HG03045 (cell line): ENCODE measurements around the gene ITPK1.

Experiments
- ATAC-seq: cut with Tn5 transposase; IDR thresholded peaks from one replicate; pipeline ENCODE4 v1.9.1; 2021; ENCODE audit warnings: mild to moderate bottlenecking, moderate library complexity; ENCODE audit not compliant: unreplicated experiment

Gene ITPK1

GRCh38 chr14:92928961-92929688 lies 186.6 kb downstream of the ITPK1 start:
- ATAC-seq: no peak

DNA sequence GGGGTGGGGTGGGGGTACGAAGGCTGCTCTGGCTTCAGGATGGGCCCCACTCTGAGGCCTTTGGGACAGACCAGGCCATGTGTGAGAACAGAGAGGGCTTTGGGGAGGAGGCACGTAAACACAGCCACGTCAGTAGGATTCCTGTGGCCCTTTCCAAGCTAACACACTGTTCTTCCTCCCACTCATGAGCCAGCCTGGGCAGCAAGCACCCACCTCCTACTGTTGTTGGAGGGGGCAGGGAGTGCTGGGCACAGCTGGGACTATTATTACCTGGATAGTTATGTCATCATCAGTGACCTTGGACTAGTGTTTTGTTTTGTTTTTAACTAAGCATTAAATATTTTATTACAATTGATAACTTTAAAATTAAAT lies 187.5 kb downstream of the ITPK1 start:
- ATAC-seq: no peak

GRCh38 chr14:92927349-92928257 lies 188.1 kb downstream of the ITPK1 start:
- ATAC-seq: no peak

DNA sequence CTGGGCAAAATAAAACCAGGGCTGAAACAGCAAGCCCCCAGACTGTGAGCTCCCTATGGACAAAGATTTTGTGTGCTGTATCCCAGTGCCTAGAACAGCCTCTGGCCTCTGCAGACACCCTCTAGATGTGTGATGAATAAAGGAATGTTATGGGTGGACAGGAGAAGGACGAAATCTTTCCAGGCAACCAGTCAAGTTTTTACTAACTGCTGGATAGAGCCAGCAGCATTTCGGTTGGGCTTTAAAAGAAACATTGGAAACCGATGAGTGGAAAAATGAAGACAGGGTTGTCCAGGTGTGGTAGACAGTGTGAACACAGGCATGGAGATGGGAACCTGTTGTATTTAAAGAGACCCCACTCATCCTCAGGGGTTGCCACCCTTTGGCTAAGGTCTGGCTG lies 188.8 kb downstream of the ITPK1 start:
- no peak for ATAC-seq

- no peak for ATAC-seq
Observed at GRCh38 chr14:92926180-92926845, 189.4 kb downstream of the ITPK1 start.

- ATAC-seq: no peak
Observed at GRCh38 chr14:92925446-92925845, 190.3 kb downstream of the ITPK1 start.

DNA sequence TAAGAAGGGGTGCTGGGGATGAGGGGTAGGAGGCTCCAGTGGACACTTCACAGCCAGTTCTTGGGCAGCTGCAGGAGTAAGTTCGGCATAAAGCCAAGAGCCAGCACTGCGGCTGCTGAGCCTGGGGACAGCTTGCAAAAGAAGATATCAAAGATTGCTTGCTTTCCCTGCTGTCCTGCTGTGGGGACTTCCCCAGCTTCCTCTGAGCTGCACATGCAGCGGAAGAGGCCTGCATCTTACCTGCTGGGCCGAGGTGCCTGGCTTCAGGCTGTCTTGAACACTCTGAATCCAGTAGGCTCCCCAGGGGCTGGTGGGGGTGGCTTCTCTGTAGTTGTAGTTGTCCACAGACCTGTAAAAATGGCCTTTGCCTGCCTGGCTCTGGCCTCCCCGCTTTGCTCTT lies 191.5 kb downstream of the ITPK1 start:
- ATAC-seq: no peak

DNA sequence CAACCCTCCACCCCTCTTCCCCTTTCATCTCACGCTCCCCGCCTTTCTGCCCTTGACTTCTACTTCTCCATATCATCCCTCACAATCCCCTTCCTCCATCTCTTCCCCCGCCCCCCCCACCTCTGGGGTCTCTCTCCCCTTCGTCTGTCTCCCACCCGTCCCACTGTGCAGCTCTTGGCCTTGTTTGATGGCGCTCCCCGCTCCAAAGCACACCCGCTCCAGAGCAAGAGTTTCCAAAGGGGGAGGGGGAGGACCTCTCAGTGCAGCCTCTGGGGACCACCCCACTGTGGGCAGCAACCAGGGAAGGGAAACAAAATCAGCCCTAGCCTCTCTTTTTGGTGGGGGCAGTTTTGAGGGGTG lies 192.0 kb downstream of the ITPK1 start:
- ATAC-seq: no peak

GRCh38 chr14:92922883-92923743 lies 192.6 kb downstream of the ITPK1 start, which contains the start of gene CHGA:
CHGA (plus strand) TSS chr14:92923150; CDS start chr14:92923360, 210 bp downstream.
- ATAC-seq: no peak

DNA sequence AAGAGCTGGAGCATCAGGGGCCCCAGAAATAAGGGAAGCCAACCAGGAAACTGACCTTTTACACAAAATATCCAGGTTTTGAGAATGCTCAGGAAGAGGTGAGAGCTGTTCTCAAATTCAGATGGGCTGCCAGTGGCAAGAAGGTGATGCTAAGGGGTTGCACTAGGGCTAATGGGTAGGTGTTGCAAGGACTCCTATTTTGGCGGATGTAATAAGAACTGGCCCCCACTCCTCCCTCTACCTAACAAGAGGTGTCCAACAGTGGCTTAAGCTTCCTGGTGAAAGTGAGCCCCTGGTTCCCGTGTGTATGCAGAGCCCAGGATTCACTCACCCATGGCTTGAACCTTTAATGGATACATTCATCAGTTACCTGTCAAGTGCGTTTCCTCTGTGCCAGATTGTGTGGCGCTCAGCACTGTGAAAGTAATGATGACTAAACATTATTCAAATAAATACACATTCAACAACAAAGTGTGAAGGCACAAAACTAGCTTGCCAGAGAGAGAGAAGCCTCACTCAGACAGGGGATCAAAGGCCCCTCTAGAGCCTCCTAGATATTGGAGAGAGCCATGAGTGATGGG lies 193.5 kb downstream of the ITPK1 start:
- ATAC-seq: no peak

GRCh38 chr14:92920001-92920400 lies 195.7 kb downstream of the ITPK1 start:
- ATAC-seq: no peak

GRCh38 chr14:92917956-92918355 lies 197.8 kb downstream of the ITPK1 start:
- ATAC-seq: no peak

GRCh38 chr14:92917041-92917940 lies 198.4 kb downstream of the ITPK1 start:
- ATAC-seq: no peak

DNA sequence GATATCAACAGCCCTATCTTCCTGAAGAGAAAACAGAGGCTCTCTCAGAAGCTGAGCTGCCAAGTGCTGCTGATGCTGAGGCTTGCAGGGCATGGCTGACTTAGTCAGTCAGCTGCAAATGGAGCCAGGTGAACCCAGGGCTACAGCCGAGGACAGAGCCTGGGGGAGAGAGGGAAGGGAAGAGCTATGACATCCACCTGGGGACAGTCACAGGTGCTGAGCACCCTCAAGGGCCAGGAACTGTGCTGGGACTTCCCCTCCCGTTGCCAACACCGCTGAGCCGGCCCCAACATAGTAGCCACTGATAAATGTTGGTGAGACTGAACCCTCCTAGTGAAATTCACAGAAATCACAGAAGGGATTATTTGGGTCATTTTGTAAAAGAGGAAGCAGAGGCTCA lies 199.5 kb downstream of the ITPK1 start:
- no peak for ATAC-seq

DNA sequence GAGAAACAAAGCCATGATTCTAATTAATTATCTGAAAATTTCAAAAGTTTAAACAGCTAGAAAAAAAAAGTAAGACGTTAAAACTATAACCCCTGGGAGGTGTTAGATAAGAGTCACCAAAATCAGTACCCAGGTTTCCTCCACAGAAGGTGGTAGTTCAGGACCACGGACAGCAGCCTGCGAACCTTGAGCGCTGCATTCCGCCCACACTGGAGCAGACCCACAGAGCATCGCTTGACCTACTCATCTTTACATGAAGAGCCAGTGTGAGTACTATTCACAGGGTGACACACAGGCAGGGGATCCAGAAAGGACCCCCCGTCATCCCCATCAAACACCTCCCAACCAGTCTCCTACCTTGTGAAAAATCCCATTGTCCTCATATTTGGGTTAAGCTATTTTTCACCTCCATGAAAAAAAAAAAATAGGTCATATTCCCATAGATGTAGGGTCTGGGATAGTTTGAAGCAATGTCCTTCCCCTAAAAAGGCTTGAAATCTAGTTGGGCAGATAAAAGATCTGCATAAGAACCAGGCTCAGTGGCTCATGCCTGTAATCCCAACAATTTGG lies 201.6 kb downstream of the ITPK1 start:
- ATAC-seq: no peak

DNA sequence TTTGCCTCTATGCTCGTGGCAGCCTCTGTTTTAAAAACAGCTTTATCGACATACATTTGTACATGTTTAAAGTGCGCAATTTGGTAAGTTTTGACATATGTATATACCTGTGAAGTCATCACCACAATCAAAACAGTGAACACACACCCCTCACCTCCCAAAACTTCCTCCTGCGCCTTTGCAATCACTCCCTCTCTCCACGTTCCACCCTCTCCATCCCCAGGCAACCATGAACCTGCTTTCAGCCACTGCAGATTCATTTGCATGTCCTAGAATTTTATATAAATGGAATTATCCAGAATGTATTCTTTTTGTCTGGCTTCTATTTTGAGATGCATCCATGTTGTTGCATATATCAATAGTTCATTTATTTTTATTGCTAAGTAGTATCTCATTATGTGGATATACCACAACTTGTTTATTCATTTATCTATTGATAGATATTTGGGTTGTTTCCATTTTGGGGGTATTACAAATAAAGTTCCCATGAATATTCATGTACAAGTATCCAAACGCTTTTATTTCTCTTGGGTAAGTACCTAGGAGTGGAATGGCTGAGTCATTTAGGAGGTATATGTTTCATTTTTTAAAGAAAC lies 208.3 kb downstream of the ITPK1 start:
- ATAC-seq: no peak

- ATAC-seq: no peak
Observed at GRCh38 chr14:92906823-92907222, 208.9 kb downstream of the ITPK1 start.

- no peak for ATAC-seq
Observed at GRCh38 chr14:92906420-92906819, 209.3 kb downstream of the ITPK1 start.

DNA sequence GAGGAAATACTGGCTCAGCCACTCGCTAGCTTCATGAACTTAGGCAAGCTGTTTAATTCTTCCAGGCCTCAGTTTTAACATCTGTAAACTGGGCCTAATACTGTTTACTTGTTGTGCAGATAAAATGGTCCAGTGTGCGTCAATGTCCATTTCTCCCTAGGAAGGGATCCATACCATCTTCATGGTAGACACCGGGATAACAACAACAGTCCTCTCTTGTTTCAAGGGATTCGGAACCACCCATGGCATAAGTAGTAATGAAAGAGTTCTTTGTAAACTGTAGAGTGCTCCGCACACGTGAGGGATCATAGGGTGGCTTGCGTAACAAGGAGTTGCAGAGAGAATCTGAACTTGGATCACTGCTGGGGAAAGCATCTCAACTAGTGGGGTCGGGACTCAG lies 210.1 kb downstream of the ITPK1 start:
- no peak for ATAC-seq
